Right atrium auricular region (tissue), 2 donors: ENCODE data around the gene ATP2C2. TPM values are rescaled to one million over a fixed set of nuclear protein-coding genes. Genes with fewer than 3 reads are reported as not detected.

Experiments
- DNase-seq: peaks from one replicate; pipeline ENCODE4 v3.0.0-alpha.2; 2019; ENCODE audit warnings: low spot score
- H3K27ac ChIP-seq, 2 donors: fragments of 200-600 bp; sonication (generic); 1 replicate in 1 of 2; 2 replicates in 1 of 2; pipeline ENCODE4 v1.5.1; 2016 to 2019
- H3K27me3 ChIP-seq, 2 donors: fragments of 200-600 bp; sonication (generic); one replicate each; pipeline versions ENCODE4 v1.5.1 to v1.6.0; 2017 to 2019
- H3K36me3 ChIP-seq: fragments of 200-600 bp; sonication (generic); one replicate; pipeline ENCODE4 v1.5.1; 2016
- H3K4me1 ChIP-seq, 2 donors: fragments of 200-600 bp; sonication (generic); one replicate each; pipeline versions ENCODE4 v1.5.1 to v1.6.0; 2017 to 2019
- H3K4me3 ChIP-seq, 2 donors: fragments of 200-600 bp; sonication (generic); 1 replicate in 1 of 2; 2 replicates in 1 of 2; pipeline ENCODE4 v1.5.1; 2017 to 2019; ENCODE audit warnings: mild to moderate bottlenecking in 1 of 2, moderate library complexity in 1 of 2
- H3K9me3 ChIP-seq, 2 donors: fragments of 200-600 bp; sonication (generic); one replicate each; pipeline ENCODE4 v1.5.1; 2019
- total RNA-seq, 2 donors: library from RNA; depleted of rRNA; stranded (reverse); fragments of >200 nt; gene quantifications; one replicate each; pipeline ENCODE4 v1.1.0, GENCODE V29; 2016
- TF ChIP-seq, protein P1 (sequence below), 2 donors: fragments of 200-600 bp; sonication (generic); IDR thresholded peaks; one replicate each; pipeline ENCODE4 v1.5.1; 2019; ENCODE audit warnings: antibody characterized with exemption in 2 of 2

ATP2C2 gene
- total RNA-seq, 2 donors from 2014 or later, result not detected

DNA sequence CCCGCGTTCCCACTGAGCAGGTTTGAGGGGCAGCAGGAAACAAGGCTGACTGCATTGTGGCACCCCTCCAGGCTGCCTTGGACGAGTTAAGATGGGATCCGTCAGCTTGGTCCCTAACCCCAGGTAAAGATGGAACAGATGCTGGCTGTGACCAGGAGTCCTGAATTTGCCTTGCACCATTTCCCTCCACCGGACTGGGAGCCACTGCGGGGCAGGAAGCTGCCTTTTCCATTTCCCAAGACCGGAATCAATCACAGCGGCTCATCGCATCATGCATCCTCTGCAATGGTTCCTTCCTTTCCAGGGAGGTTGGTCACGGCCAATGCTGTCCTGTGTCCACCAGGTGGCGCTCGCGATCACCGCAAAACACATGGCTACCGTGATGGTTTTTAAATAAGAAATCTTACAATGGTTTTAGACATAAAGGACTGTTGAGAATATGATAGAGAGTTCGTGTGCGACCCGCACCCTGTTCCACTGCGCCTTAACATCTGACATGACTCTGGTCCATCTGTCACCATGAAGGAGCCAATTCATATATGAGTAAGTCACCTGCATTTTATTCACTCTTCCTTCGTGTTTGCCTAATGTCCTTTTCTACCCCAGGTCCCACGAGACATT, 143.0 kb downstream of the ATP2C2 start:
- DNase-seq, result peak; percentile 95

DNA sequence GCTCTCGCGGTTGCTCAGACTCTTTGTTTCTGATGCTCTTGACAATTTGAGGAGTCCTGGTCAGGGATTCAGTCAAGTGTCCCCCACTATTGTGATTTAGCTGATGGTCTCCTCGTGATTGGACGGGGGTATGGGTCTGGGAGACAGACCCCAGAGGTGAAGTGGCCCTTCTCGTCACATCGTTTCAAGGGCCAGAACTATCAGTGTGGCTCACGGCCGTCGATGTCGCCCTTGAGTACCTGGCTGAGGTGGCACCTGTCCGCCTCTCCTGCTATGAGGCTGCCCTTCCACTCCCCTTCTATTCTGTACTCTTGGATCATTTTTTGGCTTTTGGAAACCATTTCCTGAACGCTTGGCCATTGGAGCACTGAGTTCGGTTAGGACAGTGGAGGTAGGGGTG, 143.5 kb downstream of the ATP2C2 start:
- no peak for DNase-seq
- Histone ChIP-seq H3K4me3 (no peak overlapping the region), H3K27ac (no peak overlapping the region), H3K9me3 (no peaks in the 10 kb centered on the region), H3K36me3 (no peaks in the 10 kb centered on the region), H3K4me1 (peaks cover 0 to 6% of the 10 kb centered on the region in 2 donors), H3K27me3 (no peaks in the 10 kb centered on the region)
- TF ChIP-seq, protein P1, sequence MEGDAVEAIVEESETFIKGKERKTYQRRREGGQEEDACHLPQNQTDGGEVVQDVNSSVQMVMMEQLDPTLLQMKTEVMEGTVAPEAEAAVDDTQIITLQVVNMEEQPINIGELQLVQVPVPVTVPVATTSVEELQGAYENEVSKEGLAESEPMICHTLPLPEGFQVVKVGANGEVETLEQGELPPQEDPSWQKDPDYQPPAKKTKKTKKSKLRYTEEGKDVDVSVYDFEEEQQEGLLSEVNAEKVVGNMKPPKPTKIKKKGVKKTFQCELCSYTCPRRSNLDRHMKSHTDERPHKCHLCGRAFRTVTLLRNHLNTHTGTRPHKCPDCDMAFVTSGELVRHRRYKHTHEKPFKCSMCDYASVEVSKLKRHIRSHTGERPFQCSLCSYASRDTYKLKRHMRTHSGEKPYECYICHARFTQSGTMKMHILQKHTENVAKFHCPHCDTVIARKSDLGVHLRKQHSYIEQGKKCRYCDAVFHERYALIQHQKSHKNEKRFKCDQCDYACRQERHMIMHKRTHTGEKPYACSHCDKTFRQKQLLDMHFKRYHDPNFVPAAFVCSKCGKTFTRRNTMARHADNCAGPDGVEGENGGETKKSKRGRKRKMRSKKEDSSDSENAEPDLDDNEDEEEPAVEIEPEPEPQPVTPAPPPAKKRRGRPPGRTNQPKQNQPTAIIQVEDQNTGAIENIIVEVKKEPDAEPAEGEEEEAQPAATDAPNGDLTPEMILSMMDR (IDR thresholded peaks at IDR 0.05), result no peak

More for the DNA sequence above, 143.0 kb downstream of the ATP2C2 start:
- Histone ChIP-seq H3K27me3 (no peaks in the 10 kb centered on the region), H3K4me1 (peaks cover 0 to 10% of the 10 kb centered on the region in 2 donors), H3K4me3 (no peak overlapping the region), H3K36me3 (no peaks in the 10 kb centered on the region), H3K27ac (no peak overlapping the region), H3K9me3 (no peaks in the 10 kb centered on the region)
- TF ChIP-seq, protein P1 (IDR thresholded peaks at IDR 0.05), result peak; percentile 92 to 97

- Histone ChIP-seq H3K27ac (no peak overlapping the region), H3K4me3 (no peak overlapping the region), H3K9me3 (no peaks in the 10 kb centered on the region), H3K36me3 (no peaks in the 10 kb centered on the region), H3K27me3 (no peaks in the 10 kb centered on the region), H3K4me1 (peaks cover 0 to 6% of the 10 kb centered on the region in 2 donors)
- DNase-seq, result no peak
- TF ChIP-seq, protein P1 (IDR thresholded peaks at IDR 0.05), result no peak
These were observed 144.8 kb downstream of the ATP2C2 start for GRCh38 chr16:84513123-84513522.

DNA sequence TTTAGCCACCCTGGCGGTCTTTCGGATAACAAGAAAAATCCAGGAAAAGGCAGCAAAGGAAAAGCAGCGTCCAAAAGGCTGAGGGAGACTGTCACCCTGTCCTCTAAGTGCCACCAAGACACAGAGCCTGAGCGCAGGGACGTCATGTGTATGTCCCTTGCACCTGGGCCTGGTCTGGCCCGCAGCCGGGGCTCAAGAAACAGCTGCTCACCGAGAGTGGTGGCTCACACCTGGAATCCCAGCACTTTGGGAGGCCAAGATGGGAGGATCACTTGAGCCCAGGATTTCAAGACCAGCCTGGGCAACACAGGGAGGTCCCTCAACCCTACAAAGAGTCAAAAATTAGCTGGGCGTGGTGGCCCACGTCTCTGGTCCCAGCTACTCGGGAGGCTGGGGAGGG, 145.3 kb downstream of the ATP2C2 start:
- Histone ChIP-seq H3K4me3 (no peak overlapping the region), H3K27me3 (no peaks in the 10 kb centered on the region), H3K9me3 (no peaks in the 10 kb centered on the region), H3K4me1 (peaks cover 0 to 6% of the 10 kb centered on the region in 2 donors), H3K27ac (no peak overlapping the region), H3K36me3 (no peaks in the 10 kb centered on the region)
- DNase-seq, result no peak
- TF ChIP-seq, protein P1 (IDR thresholded peaks at IDR 0.05), result no peak

Other genes starting within 250 kb of the ATP2C2 start
- gene HSDL1, start 223.4 kb upstream of the ATP2C2 start, total RNA-seq, result 10 to 100 TPM; 14.6 to 15.4 TPM
- 1 to 10 TPM in 1 of 2 donors, not detected in 1; 1.8 TPM for gene DNAAF1, start 223.2 kb upstream of the ATP2C2 start, total RNA-seq
- 10 to 100 TPM; 16.2 to 18.4 TPM for gene TAF1C, start 181.5 kb upstream of the ATP2C2 start, total RNA-seq
- gene ADAD2, start 177.4 kb upstream of the ATP2C2 start, total RNA-seq, result under 1 TPM in 1 of 2 donors, not detected in 1; 0.19 TPM
- not detected for gene KCNG4, start 128.5 kb upstream of the ATP2C2 start, total RNA-seq
- 1 to 10 TPM in 1 of 2 donors, under 1 TPM in 1; 0.59 to 3.3 TPM for gene WFDC1, start 73.7 kb upstream of the ATP2C2 start, total RNA-seq
- gene MEAK7, start 136.1 kb downstream of the ATP2C2 start, total RNA-seq, result 1 to 10 TPM; 5.3 to 6.9 TPM
- 10 to 100 TPM in 1 of 2 donors, 1 to 10 TPM in 1; 8.0 to 27.1 TPM for gene COTL1, start 249.5 kb downstream of the ATP2C2 start, total RNA-seq